Stimulated activated CD4-positive, alpha-beta T cell treated with anti-CD3 and anti-CD28 coated beads, Interleukin-12 subunit alpha, Interleukin-12 subunit beta, amount 100 ng/mL, for 24 hours (primary cell): Measurements from ENCODE around the gene PHLDA3.

Experiments
- DNase-seq, 2 experiments: peaks; one replicate each; pipeline ENCODE4 v3.0.0-alpha.2; 2020; ENCODE audit warnings: low read depth in 2 of 2

PHLDA3 gene

GRCh38 chr1:201461645-201462441 is 7.1 kb downstream of the PHLDA3 start:
- no peak for DNase-seq

GRCh38 chr1:201460814-201461644 is 8.0 kb downstream of the PHLDA3 start:
- DNase-seq = no peak

DNA sequence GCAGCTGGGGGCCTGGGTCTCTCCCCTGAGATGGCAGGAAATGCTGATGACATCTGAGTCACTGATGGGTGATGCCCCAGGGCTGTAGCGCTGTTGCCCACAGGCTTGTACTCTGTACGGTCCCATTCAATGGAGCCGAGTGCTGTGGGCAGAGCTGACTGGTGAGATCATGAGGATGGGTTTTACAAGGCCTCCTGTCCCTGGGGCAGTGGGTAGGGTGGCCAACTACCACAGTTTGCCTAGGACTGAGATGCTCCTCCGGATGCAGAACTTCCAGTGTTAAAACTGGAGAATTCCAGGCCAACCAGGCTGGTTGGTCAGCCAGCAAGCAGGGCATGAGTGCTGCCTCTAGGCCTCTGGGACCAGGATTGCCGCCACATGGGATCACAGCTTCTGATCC is 9.2 kb downstream of the PHLDA3 start:
- no peak for DNase-seq

DNA sequence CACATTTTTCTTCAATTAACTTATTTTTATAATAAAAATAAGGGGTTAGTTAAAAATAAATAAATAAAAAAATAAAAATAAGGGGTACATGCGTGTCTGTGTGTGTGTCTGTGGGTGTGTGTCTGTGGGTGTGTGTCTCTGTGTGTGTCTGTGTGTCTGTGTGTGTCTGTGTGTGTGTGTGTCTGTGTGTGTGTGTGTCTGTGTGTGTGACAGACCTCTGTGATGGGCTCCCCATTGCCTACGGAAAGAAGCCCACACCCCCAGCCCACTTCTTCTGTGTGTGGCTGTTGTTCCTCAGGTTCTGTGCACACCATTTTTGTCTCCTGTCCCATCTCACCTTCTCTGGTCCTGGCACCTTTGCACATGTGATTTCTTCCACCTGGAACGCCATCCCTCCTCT is 9.9 kb downstream of the PHLDA3 start:
- DNase-seq = no peak

- DNase-seq = no peak
Measured at GRCh38 chr1:201457508-201457960, 11.5 kb downstream of the PHLDA3 start.

DNA sequence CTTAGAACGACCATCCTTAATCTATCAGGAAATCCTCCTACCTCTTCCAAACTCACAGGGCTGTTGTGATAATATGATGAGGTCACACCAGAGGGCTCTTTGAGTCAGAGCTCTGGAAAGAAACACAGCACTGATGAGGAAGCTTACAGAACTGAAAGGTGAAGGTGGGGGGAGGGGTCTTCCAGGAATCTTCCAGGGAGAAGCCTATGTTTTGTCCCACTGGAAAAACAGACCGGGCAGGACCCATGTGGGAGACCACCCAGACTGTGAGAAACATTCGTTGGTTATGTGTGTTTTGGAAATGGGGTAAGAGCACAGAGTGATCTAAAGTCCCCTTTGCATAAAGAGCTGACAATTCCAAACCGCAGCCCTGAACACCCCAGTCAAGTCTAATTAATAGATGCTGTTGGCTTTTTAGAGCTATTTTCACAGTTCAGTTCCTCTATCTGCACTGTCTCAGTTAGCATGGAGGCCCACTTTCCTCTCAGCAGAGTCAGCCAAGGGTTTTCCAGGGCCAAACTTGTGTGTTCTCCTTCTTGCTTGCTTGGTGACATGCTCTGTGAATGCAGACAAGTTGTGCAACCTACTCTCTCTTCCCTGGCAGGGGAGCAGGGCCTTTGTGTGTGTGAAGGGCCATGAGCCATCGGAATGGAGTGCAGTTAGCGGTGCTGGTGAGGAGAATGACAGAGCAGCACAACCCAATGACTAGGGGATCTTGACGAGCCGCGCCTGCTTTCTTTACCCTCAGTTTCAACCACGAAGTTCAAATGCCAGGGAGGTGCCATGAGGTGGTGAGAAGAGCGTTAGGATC is 12.3 kb downstream of the PHLDA3 start:
- no peak for DNase-seq

GRCh38 chr1:201455098-201455497 is 13.9 kb downstream of the PHLDA3 start:
- DNase-seq = no peak

DNA sequence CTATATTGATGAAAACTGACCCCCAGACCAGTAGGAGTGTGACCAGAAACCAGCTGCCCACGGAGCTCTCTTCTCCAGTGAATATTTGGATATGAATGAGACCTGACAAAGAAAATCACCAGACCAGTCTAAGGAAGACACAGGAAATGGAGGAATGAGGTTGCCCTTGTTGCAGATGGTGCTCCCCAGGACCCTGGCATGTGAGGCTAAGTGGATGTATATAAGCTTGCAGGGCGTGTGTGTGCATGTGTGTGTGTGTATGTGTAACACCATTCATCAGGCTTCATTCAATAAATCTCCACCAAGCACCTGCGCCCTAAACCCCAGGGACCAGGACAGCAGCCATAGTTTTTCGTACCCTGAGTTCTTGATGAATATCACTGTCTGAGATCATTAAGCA is 14.4 kb downstream of the PHLDA3 start:
- no peak for DNase-seq

DNA sequence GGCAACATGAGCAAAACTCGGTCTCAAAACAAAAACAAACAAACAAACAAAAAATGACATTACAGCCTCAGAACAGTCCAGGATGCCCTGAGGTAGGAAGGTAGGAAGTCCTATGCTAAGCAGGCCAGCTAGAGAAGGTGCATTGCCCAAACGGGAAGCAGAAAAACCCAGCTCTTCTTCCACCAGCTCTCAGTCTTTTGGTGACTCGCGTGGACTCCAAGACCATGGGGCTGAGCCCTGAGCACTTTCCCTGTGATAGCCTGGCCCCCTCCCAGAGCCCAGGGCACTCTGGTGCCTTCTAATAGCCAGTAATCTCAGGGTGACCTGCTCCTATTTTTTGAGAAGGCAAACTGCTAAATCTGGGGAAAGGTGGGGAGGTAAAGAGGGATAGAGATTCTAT is 16.1 kb downstream of the PHLDA3 start:
- no peak for DNase-seq

- no peak for DNase-seq
Measured at GRCh38 chr1:201450721-201451291, 18.2 kb downstream of the PHLDA3 start.

DNA sequence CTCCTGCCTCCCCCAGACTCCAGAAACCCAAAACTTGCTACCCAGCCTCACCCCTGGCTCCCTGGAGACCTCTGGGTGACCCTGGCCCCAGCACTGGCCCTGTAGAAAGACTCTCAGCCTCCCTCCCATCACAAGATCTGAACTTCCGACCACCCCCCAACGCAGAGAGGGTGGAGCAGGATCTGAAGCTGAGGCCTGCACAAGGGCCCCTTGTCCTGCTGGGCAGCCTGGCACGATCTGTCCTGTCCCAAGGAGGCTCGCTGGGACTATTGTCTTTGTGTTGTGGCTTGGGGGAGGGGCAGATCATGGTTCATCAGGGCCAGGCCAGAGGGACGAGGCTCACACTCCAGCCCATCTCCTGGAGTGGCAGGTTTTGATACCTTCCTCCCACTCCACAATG is 20.0 kb downstream of the PHLDA3 start:
- DNase-seq = no peak

- peak; percentile 29 to 54 for DNase-seq
Measured at GRCh38 chr1:201447903-201448871, 20.8 kb downstream of the PHLDA3 start.

GRCh38 chr1:201445310-201445709 is 23.7 kb downstream of the PHLDA3 start:
- no peak for DNase-seq

DNA sequence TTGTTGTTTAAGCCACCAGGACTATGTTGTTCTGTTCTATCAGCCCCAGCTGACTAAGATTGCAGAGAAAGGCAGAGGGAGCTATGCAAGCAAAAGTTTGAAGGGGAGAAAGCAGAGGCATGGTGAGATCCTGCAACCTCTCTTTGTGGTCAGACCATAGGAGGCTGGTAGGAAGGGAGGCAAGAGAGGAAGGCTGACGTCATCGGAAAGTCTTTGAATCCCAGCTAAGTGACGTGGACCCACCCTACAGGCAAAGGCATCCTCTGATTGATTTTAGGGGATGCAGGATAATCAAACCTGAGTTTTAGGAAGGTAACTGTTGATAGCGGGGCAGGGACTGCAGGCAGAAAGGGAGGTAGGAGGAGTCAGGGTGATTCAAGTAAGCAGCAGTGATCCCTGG is 24.2 kb downstream of the PHLDA3 start:
- no peak for DNase-seq

DNA sequence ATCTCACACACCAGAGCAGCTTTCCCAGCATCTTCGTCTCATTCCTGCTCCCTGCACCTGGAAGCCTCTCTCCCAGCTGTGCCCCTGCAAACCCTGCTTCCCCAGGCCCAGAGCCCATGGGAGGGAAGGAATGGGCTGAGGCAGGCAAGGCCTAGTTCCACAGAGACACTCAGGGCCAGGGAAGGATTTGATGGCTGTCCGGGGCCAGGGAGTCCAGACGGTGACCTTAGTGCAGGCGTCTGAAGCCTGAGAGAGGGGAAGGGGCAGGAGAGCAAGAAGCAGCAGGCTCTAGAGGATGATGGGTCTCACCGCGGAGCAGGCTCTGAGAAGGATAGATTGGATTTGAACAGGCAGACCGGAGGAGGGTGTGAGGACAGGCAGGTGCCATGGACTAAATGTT is 25.2 kb downstream of the PHLDA3 start:
- no peak for DNase-seq

- DNase-seq = no peak
Measured at GRCh38 chr1:201436969-201437368, 32.0 kb downstream of the PHLDA3 start.

GRCh38 chr1:201436393-201436792 is 32.6 kb downstream of the PHLDA3 start:
- DNase-seq = no peak

DNA sequence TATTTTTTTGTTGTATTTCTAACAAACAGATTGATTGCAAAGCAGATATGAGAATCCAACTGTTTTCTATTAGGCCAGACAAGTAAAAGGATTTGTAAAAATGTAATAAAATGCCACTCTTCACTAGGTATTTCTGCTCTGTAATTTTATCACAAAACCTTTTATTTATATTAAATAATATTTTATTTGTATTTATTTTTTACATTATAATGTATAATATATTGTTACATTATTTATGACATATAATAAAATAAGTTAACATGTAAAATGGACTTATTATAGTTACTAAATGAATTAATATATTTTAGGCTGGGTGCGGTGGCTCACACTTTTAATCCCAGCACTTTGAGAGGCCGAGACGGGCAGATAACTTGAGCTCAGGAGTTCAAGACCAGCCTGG is 34.7 kb downstream of the PHLDA3 start:
- no peak for DNase-seq

- DNase-seq = no peak
Measured at GRCh38 chr1:201433609-201434008, 35.4 kb downstream of the PHLDA3 start.

DNA sequence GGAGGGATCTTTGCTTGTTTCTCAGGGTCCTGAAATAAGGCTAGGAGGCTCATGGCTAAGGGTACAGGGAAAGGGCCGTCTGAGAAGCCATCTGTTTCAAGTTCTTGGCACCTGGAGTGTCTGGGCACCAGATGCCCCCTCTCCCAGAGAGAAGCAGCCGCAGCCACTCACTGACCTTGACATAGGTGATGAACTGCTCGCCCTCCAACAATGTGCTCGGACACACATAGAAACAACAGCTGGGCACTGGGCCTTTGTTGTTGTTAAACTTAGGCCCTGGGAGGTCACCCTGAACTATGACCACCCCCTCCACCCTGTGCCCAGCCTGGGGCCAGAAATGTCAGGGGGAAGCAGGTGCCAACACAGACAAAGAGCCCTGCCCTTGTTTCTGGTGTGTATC is 38.2 kb downstream of the PHLDA3 start:
- no peak for DNase-seq
